NCI-H226 (cell line): ENCODE data around the gene ALOX15B.

Experiments
- DNase-seq: peaks from one replicate; pipeline ENCODE4 v3.0.0-alpha.2; 2015

The ALOX15B gene, protein sequence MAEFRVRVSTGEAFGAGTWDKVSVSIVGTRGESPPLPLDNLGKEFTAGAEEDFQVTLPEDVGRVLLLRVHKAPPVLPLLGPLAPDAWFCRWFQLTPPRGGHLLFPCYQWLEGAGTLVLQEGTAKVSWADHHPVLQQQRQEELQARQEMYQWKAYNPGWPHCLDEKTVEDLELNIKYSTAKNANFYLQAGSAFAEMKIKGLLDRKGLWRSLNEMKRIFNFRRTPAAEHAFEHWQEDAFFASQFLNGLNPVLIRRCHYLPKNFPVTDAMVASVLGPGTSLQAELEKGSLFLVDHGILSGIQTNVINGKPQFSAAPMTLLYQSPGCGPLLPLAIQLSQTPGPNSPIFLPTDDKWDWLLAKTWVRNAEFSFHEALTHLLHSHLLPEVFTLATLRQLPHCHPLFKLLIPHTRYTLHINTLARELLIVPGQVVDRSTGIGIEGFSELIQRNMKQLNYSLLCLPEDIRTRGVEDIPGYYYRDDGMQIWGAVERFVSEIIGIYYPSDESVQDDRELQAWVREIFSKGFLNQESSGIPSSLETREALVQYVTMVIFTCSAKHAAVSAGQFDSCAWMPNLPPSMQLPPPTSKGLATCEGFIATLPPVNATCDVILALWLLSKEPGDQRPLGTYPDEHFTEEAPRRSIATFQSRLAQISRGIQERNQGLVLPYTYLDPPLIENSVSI

DNA sequence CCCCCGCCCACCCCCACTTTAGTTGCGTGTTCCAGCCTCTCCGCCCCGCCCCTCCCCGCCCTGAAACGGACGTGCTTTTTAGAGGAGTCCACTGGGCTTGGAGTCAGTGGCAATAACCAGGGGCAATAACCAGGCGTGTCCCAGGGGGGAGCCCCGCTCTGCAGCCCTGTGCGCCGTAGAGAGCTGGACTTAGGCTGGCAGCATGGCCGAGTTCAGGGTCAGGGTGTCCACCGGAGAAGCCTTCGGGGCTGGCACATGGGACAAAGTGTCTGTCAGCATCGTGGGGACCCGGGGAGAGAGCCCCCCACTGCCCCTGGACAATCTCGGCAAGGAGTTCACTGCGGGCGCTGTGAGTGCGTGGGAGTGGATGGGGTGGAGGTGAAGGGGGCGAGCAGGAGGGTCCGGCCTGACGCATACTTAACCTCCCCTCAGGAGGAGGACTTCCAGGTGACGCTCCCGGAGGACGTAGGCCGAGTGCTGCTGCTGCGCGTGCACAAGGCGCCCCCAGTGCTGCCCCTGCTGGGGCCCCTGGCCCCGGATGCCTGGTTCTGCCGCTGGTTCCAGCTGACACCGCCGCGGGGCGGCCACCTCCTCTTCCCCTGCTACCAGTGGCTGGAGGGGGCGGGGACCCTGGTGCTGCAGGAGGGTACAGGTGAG is at the start of gene ALOX15B:
Gene ALOX15B, plus strand, starts transcription at position 106 of the 657 bp plus-strand sequence. Its CDS starts 97 bp downstream, at position 203.
- no peak for DNase-seq

- peak; percentile 56 for DNase-seq
Observed at GRCh38 chr17:7989781-7990655, 48.8 kb upstream of the ALOX15B start.

DNA sequence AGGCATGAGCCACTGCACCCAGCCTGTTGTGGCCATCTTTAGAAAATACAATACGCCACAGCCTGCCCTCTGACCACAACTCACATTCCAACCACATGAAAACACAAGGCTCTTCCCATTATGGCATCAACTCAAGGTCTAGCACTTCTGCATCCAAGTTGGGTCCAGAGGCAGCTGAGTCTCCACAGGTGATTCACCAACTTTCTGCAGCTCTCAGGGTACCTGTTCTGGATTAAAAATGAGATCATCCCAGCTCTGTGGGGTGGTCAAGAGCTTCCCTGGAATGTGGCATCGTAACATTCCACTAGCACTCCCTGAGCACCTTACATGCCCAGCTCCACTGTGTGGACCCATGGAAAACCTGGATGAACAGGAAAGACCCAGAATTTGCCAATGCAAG is 46.3 kb upstream of the ALOX15B start:
- DNase-seq = peak; percentile 71

DNA sequence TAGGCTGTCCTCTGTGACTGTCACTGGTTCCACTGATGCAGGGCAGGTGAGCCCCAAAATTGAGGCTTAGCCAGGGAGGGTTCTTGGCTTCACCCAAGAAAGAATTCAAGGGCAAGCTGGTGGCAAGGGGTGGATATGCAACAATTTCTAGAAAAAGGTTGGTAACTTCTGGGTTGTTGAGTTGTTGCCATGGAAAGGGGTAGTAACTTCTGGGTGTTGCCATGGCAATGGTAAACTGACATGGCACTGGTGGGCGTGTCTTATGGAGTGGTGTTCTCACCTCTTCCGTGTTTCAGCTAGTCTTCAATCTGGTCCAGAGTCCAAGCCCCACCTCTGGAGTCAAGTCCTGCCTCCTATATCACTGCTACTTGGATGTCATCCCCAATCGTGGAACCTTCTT is 45.9 kb upstream of the ALOX15B start:
- no peak for DNase-seq

GRCh38 chr17:7993972-7994589 is 44.8 kb upstream of the ALOX15B start:
- DNase-seq = no peak

- DNase-seq = no peak
Observed at GRCh38 chr17:7995724-7996123, 43.1 kb upstream of the ALOX15B start.

- DNase-seq = peak; percentile 44
Observed at GRCh38 chr17:7997186-7997585, 41.7 kb upstream of the ALOX15B start.

DNA sequence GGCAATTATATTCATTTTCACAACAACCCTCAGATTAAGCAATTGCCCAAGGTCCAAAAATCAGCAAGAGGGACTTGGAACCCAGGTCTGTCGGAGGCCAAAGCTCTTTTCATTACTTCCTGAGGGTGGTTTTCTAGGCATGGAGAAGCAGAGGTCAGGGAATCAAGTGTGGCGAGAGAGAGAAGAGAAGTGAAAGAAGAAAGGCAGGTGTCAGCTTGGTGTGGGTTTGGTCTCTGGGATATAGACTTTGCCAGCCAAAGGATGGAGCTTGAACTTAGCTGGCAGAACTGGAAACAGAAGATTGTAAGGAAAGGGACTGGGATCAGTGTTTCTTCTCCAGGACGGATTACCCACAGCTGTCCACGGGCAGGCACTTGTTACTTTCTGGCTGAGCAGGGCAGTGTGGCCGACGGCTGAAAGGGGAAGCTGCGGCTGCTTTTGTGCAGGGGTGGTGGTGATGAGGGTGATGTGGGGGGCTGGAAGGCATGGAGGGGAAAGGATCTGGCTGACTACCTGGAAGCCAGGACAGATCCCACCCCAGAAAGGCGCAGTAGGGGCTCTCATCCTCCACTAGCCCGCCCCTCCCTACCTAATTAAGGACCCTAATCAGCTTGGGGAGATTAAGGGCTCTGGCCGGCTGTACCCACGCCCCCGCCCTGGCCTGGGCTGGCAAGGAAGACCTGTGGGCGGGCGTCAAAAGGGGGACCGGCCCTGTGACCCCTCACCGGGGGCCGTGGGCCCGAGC is 36.7 kb upstream of the ALOX15B start, which contains the start of gene GUCY2D:
Gene GUCY2D, plus strand, starts transcription at position 640 of the 745 bp plus-strand sequence. CDS start 433 bp downstream, outside the sequence.
- DNase-seq = no peak

GRCh38 chr17:8002721-8003593 is 35.9 kb upstream of the ALOX15B start:
- no peak for DNase-seq

DNA sequence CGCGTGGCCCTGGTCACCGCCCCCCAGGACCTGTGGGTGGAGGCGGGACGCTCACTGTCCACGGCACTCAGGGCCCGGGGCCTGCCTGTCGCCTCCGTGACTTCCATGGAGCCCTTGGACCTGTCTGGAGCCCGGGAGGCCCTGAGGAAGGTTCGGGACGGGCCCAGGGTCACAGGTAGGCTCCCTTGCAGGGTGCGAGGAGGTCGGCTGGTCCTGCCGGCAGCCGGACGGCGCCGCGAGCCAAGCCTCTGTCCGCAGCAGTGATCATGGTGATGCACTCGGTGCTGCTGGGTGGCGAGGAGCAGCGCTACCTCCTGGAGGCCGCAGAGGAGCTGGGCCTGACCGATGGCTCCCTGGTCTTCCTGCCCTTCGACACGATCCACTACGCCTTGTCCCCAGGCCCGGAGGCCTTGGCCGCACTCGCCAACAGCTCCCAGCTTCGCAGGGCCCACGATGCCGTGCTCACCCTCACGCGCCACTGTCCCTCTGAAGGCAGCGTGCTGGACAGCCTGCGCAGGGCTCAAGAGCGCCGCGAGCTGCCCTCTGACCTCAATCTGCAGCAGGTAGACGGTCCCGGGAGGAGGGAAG is 35.2 kb upstream of the ALOX15B start:
- no peak for DNase-seq

DNA sequence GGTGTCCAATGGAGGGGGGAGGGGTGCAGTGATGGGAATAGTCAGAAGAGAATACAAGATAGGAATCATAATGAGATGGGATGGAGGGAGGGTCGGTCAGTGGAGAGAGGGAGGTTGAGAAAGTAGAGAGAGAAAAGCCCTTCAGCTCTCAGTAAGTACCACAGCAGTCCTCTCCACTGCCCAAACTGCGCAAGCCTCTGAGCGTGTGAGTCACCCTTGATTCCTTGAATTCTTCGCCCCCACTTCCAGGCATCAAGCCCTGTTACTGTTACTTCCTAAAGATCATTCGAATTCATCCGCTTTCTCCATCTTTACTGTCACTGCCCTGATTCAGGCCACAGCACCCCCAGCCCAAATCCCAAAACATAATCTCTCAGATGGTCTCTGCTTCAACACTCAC is 34.0 kb upstream of the ALOX15B start:
- DNase-seq = peak; percentile 64

GRCh38 chr17:8005357-8005756 is 33.5 kb upstream of the ALOX15B start:
- no peak for DNase-seq

- no peak for DNase-seq
Observed at GRCh38 chr17:8005967-8006730, 32.7 kb upstream of the ALOX15B start.

DNA sequence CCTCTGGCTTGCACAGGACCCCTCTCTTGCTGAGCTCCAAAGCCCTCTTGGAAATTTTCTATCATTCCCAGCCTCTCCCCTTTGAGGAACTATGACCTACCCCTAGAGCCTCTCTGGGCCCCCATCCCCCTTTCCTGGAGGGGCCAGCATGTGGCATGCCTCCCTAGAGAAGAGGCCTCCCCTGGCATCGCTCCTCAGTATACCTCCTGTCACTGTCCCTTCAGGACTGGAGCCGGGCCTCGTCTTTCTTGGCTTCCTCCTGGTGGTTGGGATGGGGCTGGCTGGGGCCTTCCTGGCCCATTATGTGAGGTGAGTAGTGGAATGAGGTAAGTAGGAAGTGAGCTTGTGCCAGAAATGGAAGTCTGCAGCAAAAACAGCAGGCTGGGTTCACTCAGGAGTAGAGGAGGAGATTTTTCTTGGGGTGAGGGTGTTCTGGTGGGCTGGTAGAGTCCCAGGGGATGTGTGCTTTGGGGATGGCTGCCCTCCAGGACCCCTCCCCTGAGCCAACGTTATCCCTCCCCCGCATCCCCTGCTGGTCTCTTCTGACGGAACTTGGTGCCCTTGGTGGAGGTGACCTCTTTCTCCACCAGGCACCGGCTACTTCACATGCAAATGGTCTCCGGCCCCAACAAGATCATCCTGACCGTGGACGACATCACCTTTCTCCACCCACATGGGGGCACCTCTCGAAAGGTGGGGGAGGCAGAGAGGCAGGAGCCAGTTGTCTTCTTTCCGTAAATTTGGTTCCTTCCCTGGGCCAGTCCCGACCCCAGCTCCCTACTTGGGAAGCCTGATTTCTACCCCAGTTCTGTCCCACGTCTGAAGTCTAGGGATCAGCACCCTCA is 31.8 kb upstream of the ALOX15B start:
- no peak for DNase-seq

DNA sequence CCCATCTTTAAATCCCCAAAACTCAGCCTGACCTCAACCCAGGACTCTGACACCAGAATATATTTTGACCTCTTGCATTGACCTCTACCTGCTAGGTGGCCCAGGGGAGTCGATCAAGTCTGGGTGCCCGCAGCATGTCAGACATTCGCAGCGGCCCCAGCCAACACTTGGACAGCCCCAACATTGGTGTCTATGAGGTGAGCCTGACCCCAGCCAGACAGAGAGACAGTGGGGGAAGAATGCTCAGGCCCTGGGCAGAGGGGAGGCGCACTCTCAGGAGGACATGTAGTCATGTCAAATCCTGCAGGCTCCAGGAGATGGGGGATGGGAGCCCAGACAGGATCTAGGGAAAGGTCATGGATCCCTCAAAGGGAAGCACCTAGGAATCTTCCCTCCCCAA is 31.0 kb upstream of the ALOX15B start:
- no peak for DNase-seq

DNA sequence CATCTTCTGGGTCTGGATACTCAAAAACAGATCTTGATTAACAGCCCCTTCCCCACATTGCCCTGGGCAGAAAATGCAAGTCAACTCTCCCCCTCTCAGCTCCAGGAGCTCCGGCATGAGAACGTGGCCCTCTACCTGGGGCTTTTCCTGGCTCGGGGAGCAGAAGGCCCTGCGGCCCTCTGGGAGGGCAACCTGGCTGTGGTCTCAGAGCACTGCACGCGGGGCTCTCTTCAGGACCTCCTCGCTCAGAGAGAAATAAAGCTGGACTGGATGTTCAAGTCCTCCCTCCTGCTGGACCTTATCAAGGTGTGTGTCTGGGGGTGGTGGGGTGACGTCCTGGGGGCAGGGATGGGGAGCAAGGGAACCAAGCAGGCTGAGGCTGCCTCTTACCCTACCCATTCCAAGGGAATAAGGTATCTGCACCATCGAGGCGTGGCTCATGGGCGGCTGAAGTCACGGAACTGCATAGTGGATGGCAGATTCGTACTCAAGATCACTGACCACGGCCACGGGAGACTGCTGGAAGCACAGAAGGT is 26.7 kb upstream of the ALOX15B start:
- no peak for DNase-seq

DNA sequence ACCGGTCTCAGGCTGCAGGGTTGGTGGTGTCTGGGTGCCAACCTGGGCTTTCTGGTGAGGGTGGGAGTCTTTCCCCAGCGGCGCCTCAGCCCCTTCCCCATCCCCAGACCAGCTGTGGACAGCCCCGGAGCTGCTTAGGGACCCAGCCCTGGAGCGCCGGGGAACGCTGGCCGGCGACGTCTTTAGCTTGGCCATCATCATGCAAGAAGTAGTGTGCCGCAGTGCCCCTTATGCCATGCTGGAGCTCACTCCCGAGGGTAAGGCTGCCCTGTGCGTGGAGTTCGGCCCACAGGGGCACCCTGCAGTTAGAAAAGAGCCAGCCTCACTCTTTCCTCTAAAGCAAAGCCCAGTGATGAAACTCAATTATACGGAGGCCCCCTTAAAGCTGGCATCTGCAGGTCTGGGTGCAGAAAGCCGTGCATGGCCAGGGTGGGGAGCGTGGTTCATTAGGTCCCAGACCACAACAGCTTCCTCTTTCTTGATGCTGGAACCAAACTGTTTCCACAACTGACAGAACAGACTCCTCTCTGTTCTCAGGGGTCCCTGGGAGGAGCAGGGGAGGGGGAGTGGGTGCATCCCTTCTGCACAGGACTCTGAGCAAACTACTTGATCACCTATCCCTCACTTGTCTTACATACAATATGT is 25.7 kb upstream of the ALOX15B start:
- DNase-seq = no peak
